Brain microvascular endothelial cell (primary cell): ENCODE measurements around the gene IGF1R.

Experiments used
- DNase-seq: peaks from one replicate; pipeline ENCODE4 v3.0.0-alpha.2; 2020
- H3K27ac ChIP-seq: fragments of 250-450 bp; sonication (Bioruptor Pico); 2 replicates; pipeline ENCODE4 v1.5.1; 2020; ENCODE audit warnings: mild to moderate bottlenecking, moderate library complexity
- H3K27me3 ChIP-seq: fragments of 250-450 bp; sonication (Bioruptor Pico); replicated peaks from 2 replicates; pipeline ENCODE4 v1.5.1; 2020; ENCODE audit warnings: mild to moderate bottlenecking
- H3K36me3 ChIP-seq: fragments of 250-450 bp; sonication (Bioruptor Pico); replicated peaks from 2 replicates; pipeline ENCODE4 v1.5.1; 2020; ENCODE audit warnings: mild to moderate bottlenecking
- H3K4me3 ChIP-seq: 2 replicates; pipeline ENCODE4 v1.5.1; 2011; ENCODE audit warnings: low read depth, mild to moderate bottlenecking, control low read depth, low read length, moderate library complexity
- in situ Hi-C: cut with HindIII; loops from 2 replicates; pipeline ENCODE4 v1.10.0; 2017; ENCODE audit warnings: low sequenced_read_pairs, low pct_ligation_motif_present
- TF ChIP-seq, protein P1 (sequence below): IDR thresholded peaks from 2 replicates; pipeline ENCODE4 v1.5.1; 2011; ENCODE audit warnings: low read depth, mild to moderate bottlenecking, moderate library complexity, low read length, control low read depth, inconsistent platforms; ENCODE audit errors: missing control alignments

Gene IGF1R

DNA sequence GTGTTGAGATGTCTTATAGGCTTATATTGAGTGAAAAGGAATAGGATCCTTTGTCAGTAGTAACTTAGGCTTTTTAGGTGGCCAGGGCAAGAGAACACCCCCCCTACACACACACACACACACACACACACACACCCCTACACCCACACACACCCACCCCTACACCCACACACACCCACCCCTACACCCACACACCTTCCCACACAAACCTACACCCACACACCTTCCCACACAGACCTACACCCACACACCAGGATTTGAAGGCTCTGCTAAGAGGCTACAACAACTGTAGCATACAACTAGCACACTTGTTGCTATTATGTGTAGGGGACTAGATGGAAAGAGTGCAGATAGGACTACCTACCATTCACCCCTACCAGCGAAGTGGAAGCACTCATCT lies 186.6 kb downstream of the IGF1R start:
- in situ Hi-C loops, result no loop called here

DNA sequence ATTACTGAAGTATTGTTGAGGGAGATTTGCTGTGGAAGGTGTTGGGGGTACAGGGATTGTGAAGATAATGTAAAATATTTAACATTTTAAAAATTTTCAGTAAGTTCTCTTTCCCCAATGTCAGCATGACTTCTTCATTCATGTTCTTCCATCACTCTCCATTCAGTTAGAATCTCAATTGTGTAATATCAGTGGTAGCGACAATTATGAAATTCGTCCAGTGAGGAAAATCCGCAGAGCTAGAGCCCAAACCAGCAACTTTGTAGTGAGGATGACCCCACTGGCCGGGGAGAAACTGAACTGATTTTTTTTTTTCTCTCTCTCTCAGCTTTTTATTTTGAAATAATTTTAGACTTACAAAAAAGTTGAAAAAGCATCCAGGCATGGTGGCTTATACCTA lies 187.5 kb downstream of the IGF1R start:
- Histone ChIP-seq H3K27me3 (no peaks in the 10 kb centered on the region), H3K36me3 (peaks cover 2% of the 10 kb centered on the region), H3K27ac (no peak overlapping the region), H3K4me3 (no peak overlapping the region)
- no peak for DNase-seq
- in situ Hi-C loops, result no loop called here
- TF ChIP-seq, protein P1, sequence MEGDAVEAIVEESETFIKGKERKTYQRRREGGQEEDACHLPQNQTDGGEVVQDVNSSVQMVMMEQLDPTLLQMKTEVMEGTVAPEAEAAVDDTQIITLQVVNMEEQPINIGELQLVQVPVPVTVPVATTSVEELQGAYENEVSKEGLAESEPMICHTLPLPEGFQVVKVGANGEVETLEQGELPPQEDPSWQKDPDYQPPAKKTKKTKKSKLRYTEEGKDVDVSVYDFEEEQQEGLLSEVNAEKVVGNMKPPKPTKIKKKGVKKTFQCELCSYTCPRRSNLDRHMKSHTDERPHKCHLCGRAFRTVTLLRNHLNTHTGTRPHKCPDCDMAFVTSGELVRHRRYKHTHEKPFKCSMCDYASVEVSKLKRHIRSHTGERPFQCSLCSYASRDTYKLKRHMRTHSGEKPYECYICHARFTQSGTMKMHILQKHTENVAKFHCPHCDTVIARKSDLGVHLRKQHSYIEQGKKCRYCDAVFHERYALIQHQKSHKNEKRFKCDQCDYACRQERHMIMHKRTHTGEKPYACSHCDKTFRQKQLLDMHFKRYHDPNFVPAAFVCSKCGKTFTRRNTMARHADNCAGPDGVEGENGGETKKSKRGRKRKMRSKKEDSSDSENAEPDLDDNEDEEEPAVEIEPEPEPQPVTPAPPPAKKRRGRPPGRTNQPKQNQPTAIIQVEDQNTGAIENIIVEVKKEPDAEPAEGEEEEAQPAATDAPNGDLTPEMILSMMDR, result no peak

More for the DNA sequence above, 186.6 kb downstream of the IGF1R start:
- TF ChIP-seq, protein P1, result no peak
- Histone ChIP-seq H3K27me3 (no peaks in the 10 kb centered on the region), H3K4me3 (no peak overlapping the region), H3K36me3 (peaks cover 2% of the 10 kb centered on the region), H3K27ac (no peak overlapping the region)
- no peak for DNase-seq

DNA sequence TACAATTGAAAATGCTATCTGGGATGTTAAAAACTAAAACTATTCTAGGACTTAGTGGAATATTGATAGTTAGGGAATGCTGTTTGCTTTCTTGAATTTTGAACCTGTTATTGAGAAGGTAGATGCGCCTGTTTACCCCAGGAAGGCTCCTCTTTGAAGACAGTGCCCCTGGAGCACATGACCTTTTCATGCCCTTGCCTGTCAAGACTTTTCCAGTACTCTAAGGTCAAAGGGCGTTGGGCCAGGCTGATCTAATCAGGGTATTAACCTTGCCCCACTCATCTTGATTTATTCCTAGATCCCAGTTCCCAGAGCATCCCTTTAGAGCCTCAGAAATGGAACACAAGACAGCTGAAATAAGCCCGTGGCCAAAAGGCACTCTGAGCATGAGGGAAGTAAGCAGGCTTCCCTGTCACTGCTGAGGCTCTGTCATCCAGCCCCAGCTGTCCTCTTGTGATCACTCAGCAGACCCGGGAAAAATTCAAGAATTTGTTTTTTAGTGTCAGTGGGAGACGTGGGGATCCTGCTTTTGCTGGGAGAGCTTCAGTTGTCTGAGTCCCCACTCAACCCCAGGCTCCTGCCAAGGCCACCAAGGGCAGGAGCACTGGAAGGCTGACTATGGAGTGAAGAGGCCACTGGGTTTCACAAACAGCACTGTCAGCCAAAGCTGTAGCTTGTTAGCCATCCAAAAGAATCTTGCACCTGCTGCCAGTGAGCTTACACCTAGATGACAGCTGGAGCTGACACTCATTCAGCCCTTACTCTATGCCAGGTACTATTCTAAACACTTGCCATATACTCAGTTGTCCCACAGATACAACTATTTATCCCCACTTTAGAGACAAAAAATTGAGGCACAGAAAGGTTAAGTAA lies 190.3 kb downstream of the IGF1R start:
- no peak overlapping the region for H3K27ac ChIP-seq
- no peak for DNase-seq
- H3K27me3 ChIP-seq, result no peaks in the 10 kb centered on the region
- in situ Hi-C loops, result no loop called here
- H3K36me3 ChIP-seq, result peaks cover 2% of the 10 kb centered on the region
- H3K4me3 ChIP-seq, result no peak overlapping the region
- TF ChIP-seq, protein P1, result no peak

DNA sequence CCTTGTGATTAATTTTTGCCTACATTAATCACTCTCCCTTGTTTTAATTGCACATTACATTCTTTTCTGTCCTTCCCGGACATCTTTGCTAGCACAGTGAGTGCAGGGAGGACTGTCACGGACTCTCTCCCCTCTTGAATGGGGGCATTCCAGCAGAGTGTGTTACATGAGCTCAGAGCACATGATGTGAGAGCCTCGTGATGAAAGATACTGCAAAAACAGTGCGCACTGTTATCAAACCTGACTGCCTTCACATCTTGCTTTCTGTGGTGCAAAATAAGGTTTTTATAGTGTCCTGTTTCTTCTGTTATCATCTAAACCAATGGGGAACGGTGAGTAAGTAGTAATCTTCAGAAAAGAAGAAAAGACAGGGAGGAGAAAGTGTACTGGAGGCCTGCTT lies 191.7 kb downstream of the IGF1R start:
- H3K4me3 ChIP-seq, result no peak overlapping the region
- H3K27me3 ChIP-seq, result no peaks in the 10 kb centered on the region
- TF ChIP-seq, protein P1, result no peak
- H3K27ac ChIP-seq, result no peak overlapping the region
- in situ Hi-C loops, result no loop called here
- no peak for DNase-seq
- H3K36me3 ChIP-seq, result no peaks in the 10 kb centered on the region

DNA sequence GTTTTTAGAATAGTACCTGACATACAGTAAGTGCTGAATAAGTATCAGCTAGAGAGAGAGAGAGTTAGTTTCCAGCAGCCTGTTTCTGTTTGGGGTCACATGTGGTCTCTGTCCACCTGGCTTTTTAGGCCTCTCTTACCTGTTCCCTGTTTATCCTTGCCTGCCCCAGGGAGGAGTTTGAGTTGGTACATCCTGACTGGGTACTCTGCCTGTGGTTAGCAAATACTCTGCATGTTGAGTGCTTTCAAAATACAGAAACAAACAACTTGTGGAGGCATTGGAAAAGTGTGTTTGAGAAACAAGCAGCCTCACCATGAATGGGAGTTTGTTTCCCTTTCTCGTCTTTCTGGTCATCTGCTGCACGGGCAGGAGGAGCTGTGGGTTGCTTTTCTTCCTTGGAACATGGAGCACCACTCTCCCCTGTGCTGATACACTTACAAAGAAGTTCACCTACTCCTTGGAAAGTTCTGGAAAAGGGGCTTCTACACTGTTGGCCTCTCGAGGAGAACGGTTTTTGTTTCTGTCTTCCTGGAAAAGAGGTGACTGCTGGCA lies 193.2 kb downstream of the IGF1R start:
- Histone ChIP-seq H3K36me3 (no peaks in the 10 kb centered on the region), H3K27ac (no peak overlapping the region), H3K4me3 (no peak overlapping the region), H3K27me3 (no peaks in the 10 kb centered on the region)
- no peak for DNase-seq
- in situ Hi-C loops, result no loop called here
- TF ChIP-seq, protein P1, result no peak
